ENCODE results near the gene GXYLT2. TPM values are rescaled to one million over a fixed set of nuclear protein-coding genes. Genes with fewer than 3 reads are reported as not detected.

The GXYLT2 gene
- total RNA-seq, 2 donors from 2014 or later: 5.2 to 5.6 TPM

- no peaks in the 10 kb centered on the region for H3K27me3 ChIP-seq
- H3K9me3 ChIP-seq: no peaks in the 10 kb centered on the region
- H3K27ac ChIP-seq: no peak overlapping the region
- TF ChIP-seq POLR2A (IDR thresholded peaks at IDR 0.05) (no peak), CTCF (IDR thresholded peaks at IDR 0.05) (no peak)
- intact Hi-C loops (cut with DNase I): loop anchor here (10.0 kb wide), 1 partner anchor 112 kb away; no protein-coding TSS in a partner anchor
- WGBS, 2 donors: 78 to 79% methylated on average over 5 of the region's 5 CpGs
- H3K4me1 ChIP-seq: peaks cover 9% of the 10 kb centered on the region
- no peak overlapping the region for H3K4me3 ChIP-seq
- DNase-seq (no peak), ATAC-seq (no peak)
- H3K36me3 ChIP-seq (replicated peaks in 1 of 2; ENCODE audit: insufficient read depth in 1 of 2, low read depth in 2 of 2): no peaks in the 10 kb centered on the region
These were observed 54.6 kb downstream of the GXYLT2 start for GRCh38 chr3:72942427-72942826.

- no peak overlapping the region for H3K4me3 ChIP-seq
- H3K27me3 ChIP-seq: no peaks in the 10 kb centered on the region
- no peak overlapping the region for H3K27ac ChIP-seq
- H3K4me1 ChIP-seq: no peaks in the 10 kb centered on the region
- intact Hi-C loops (cut with DNase I): loop anchor here (10.0 kb wide), 1 partner anchor 110 kb away; no protein-coding TSS in a partner anchor
- no peaks in the 10 kb centered on the region for H3K36me3 ChIP-seq (replicated peaks in 1 of 2; ENCODE audit: insufficient read depth in 1 of 2, low read depth in 2 of 2)
- WGBS, 2 donors: 85 to 93% methylated on average over 7 of the region's 7 CpGs
- DNase-seq (no peak), ATAC-seq (no peak)
- TF ChIP-seq CTCF (IDR thresholded peaks at IDR 0.05): no peak
- TF ChIP-seq POLR2A (IDR thresholded peaks at IDR 0.05): no peak
- no peaks in the 10 kb centered on the region for H3K9me3 ChIP-seq
These were observed 56.9 kb downstream of the GXYLT2 start for GRCh38 chr3:72944696-72945095.

- H3K4me3 ChIP-seq: no peak overlapping the region
- intact Hi-C loops (cut with DNase I): loop anchor here (10.0 kb wide), 1 partner anchor 107 kb away; no protein-coding TSS in a partner anchor
- WGBS, 2 donors: 79 to 83% methylated on average over 8 of the region's 8 CpGs
- H3K27me3 ChIP-seq: no peaks in the 10 kb centered on the region
- no peak overlapping the region for H3K27ac ChIP-seq
- no peaks in the 10 kb centered on the region for H3K36me3 ChIP-seq (replicated peaks in 1 of 2; ENCODE audit: insufficient read depth in 1 of 2, low read depth in 2 of 2)
- TF ChIP-seq CTCF (IDR thresholded peaks at IDR 0.05) (no peak), POLR2A (IDR thresholded peaks at IDR 0.05) (no peak)
- H3K4me1 ChIP-seq: no peaks in the 10 kb centered on the region
- ATAC-seq (no peak), DNase-seq (no peak)
- no peaks in the 10 kb centered on the region for H3K9me3 ChIP-seq
These were observed 60.1 kb downstream of the GXYLT2 start for GRCh38 chr3:72947715-72948490.

- Histone ChIP-seq H3K4me3 (no peak overlapping the region), H3K27ac (no peak overlapping the region), H3K36me3 (replicated peaks in 1 of 2; ENCODE audit: insufficient read depth in 1 of 2, low read depth in 2 of 2) (no peaks in the 10 kb centered on the region), H3K9me3 (no peaks in the 10 kb centered on the region), H3K27me3 (no peaks in the 10 kb centered on the region), H3K4me1 (no peaks in the 10 kb centered on the region)
- TF ChIP-seq POLR2A (IDR thresholded peaks at IDR 0.05): no peak
- TF ChIP-seq CTCF (IDR thresholded peaks at IDR 0.05): no peak
- intact Hi-C loops (cut with DNase I): loop anchor here (10.0 kb wide), 1 partner anchor 106 kb away; no protein-coding TSS in a partner anchor
- WGBS, 2 donors: 65 to 68% methylated on average over 4 of the region's 4 CpGs
- ATAC-seq (no peak), DNase-seq (no peak)
These were observed 61.2 kb downstream of the GXYLT2 start for GRCh38 chr3:72949016-72949415.

- H3K27ac ChIP-seq: no peak overlapping the region
- TF ChIP-seq POLR2A (IDR thresholded peaks at IDR 0.05): no peak
- no peak for TF ChIP-seq CTCF (IDR thresholded peaks at IDR 0.05)
- 92 to 94% methylated on average over 8 of the region's 8 CpGs for WGBS, 2 donors
These were observed 62.5 kb downstream of the GXYLT2 start for GRCh38 chr3:72950372-72950771.

More at GRCh38 chr3:72950372-72950771, 62.5 kb downstream of the GXYLT2 start:
- no peak for ATAC-seq
- Histone ChIP-seq H3K27me3 (no peaks in the 10 kb centered on the region), H3K4me1 (no peaks in the 10 kb centered on the region), H3K36me3 (replicated peaks in 1 of 2; ENCODE audit: insufficient read depth in 1 of 2, low read depth in 2 of 2) (no peaks in the 10 kb centered on the region), H3K4me3 (no peak overlapping the region), H3K9me3 (no peaks in the 10 kb centered on the region)
- no peak for DNase-seq
- intact Hi-C loops (cut with DNase I): no loop called here
